K562 (cell line): ENCODE data around the gene EPB41L4B. TPM values are rescaled to one million over a fixed set of nuclear protein-coding genes. Genes with fewer than 3 reads are reported as not detected.

Source experiments
- ATAC-seq: fragments of 200-7000 bp; cut with Tn5 transposase; 3 replicates; pipeline ENCODE4 v1.9.1; 2020; ENCODE audit warnings: moderate library complexity
- BruUV-seq: library from RNA; stranded (reverse); fragments of 400-500 nt; replicated peaks from 2 replicates; lab custom pipeline; 2021; lab: Mats Ljungman, UMichigan
- CTCF ChIA-PET: fragments of 300-600 bp; formaldehyde crosslinking; extraction: SDS; loops from one replicate; lab custom pipeline; 2021; ENCODE audit warnings: low intra/inter-chr PET ratio; lab: Yijun Ruan, JAX
- POLR2A ChIA-PET: fragments of 300-600, 350-650 bp; sonication (Branson Sonifier 250); formaldehyde crosslinking; extraction: SDS; loops from one replicate; lab custom pipeline; 2021; ENCODE audit warnings: antibody characterized with exemption, inconsistent platforms; lab: Yijun Ruan, JAX
- DNase-seq, 4 experiments: peaks; one replicate each; pipeline versions ENCODE4 v3.0.0 to v3.0.0-alpha.2; 2011 to 2018; ENCODE audit warnings: low spot score in 3 of 4, mixed read lengths in 3 of 4; ENCODE audit errors: extremely low read depth in 1 of 4
- FAIRE-seq: peaks from 2 replicates; lab custom pipeline; 2011; peaks lifted over from hg19 to GRCh38; lab: Jason Lieb, UNC
- H2AFZ ChIP-seq: 2 replicates; pipeline ENCODE4 v1.6.0; 2011; ENCODE audit warnings: low read depth, low read length, control low read depth, inconsistent platforms
- H3K27ac ChIP-seq: fragments of 200-600 bp; 3 replicates; pipeline ENCODE4 v1.8.0; 2011; ENCODE audit warnings: low read depth, mild to moderate bottlenecking, control low read depth, inconsistent platforms, low read length, moderate library complexity, mixed read lengths; ENCODE audit errors: extremely low read depth
- H3K27me3 ChIP-seq, 2 experiments: fragments of 300-600 bp in 1 of 2; 2 replicates in 1 of 2; 3 replicates in 1 of 2; pipeline versions ENCODE4 v1.6.0 to v1.8.0; 2011; ENCODE audit warnings: inconsistent platforms in 2 of 2, low read length in 2 of 2, mild to moderate bottlenecking in 1 of 2, mixed read lengths in 1 of 2, moderate library complexity in 1 of 2; ENCODE audit not compliant: control insufficient read depth in 2 of 2, insufficient read depth in 2 of 2
- H3K36me3 ChIP-seq: fragments of 300-600 bp; 3 replicates; pipeline ENCODE4 v1.8.0; 2011; ENCODE audit warnings: mild to moderate bottlenecking, low read length, inconsistent platforms; ENCODE audit not compliant: control insufficient read depth, insufficient read depth
- H3K4me1 ChIP-seq, 2 experiments: fragments of 200-600 bp in 1 of 2; replicated peaks in 1 of 2; 2 replicates in 1 of 2; 3 replicates in 1 of 2; pipeline versions ENCODE4 v1.5.1 to v1.8.0; 2011; ENCODE audit warnings: inconsistent platforms in 2 of 2, low read length in 2 of 2, mild to moderate bottlenecking in 1 of 2, mixed read lengths in 1 of 2, moderate library complexity in 1 of 2; ENCODE audit not compliant: control insufficient read depth in 2 of 2, insufficient read depth in 2 of 2
- H3K4me2 ChIP-seq: 2 replicates; pipeline ENCODE4 v1.6.1; 2011; ENCODE audit warnings: low read length, control low read depth, inconsistent platforms, mixed read lengths; ENCODE audit not compliant: insufficient read depth
- H3K4me3 ChIP-seq: fragments of 200-600 bp; sonication (generic), shearing (Covaris generic); 2 replicates; pipeline ENCODE4 v1.5.1; 2016; ENCODE audit warnings: control low read depth, inconsistent platforms
- H3K79me2 ChIP-seq: fragments of 200-600 bp; 3 replicates; pipeline ENCODE4 v1.8.0; 2011; ENCODE audit warnings: low read length, inconsistent platforms; ENCODE audit not compliant: control insufficient read depth, insufficient read depth
- H3K9ac ChIP-seq, 2 experiments: 2 replicates each; pipeline versions ENCODE4 v1.6.0 to v1.6.1; 2011; ENCODE audit warnings: low read depth in 2 of 2, low read length in 2 of 2, control low read depth in 1 of 2, inconsistent platforms in 1 of 2, mild to moderate bottlenecking in 1 of 2, mixed read lengths in 1 of 2; ENCODE audit not compliant: insufficient read depth in 1 of 2
- H3K9me1 ChIP-seq: one replicate; pipeline ENCODE4 v1.6.0; 2011; ENCODE audit warnings: inconsistent platforms, mild to moderate bottlenecking, low read length, moderate library complexity; ENCODE audit not compliant: control insufficient read depth, insufficient read depth
- H3K9me3 ChIP-seq: replicated peaks from 2 replicates; pipeline ENCODE4 v1.5.1; 2011; ENCODE audit warnings: low read depth, low read length, inconsistent platforms; ENCODE audit not compliant: control insufficient read depth, insufficient read depth
- H4K20me1 ChIP-seq: replicated peaks from 2 replicates; pipeline ENCODE4 v1.6.1; 2011; ENCODE audit warnings: low read length, inconsistent platforms, mixed read lengths; ENCODE audit not compliant: control insufficient read depth, insufficient read depth
- EP300 ChIP-seq: IDR thresholded peaks from 2 replicates; pipeline ENCODE4 v1.6.1; 2012; ENCODE audit warnings: low read length, improper control_type of control experiment
- FOXK1 ChIP-seq: sonication (generic); formaldehyde crosslinking; IDR thresholded peaks from 2 replicates; pipeline ENCODE4 v1.8.0; 2022; ENCODE audit warnings: missing genetic modification reagents, mild to moderate bottlenecking, borderline replicate concordance
- MXI1 ChIP-seq: IDR thresholded peaks from 2 replicates; pipeline ENCODE4 v1.6.1; 2011; ENCODE audit warnings: low read depth, mild to moderate bottlenecking, improper control_type of control experiment, low read length
- MYBL2 ChIP-seq, 2 experiments: fragments of 450-650 bp in 1 of 2; sonication (generic) in 1 of 2; formaldehyde crosslinking in 1 of 2; IDR thresholded peaks; 2 replicates each; pipeline versions ENCODE4 v1.6.1 to v1.8.1; 2017 to 2022; ENCODE audit warnings: borderline replicate concordance in 1 of 2, inconsistent platforms in 1 of 2, low read depth in 1 of 2, mild to moderate bottlenecking in 1 of 2, missing genetic modification reagents in 1 of 2, moderate library complexity in 1 of 2
- PCBP2 ChIP-seq: fragments of 200-400 bp; formaldehyde crosslinking; IDR thresholded peaks from 2 replicates; pipeline ENCODE4 v1.6.1; 2018; ENCODE audit warnings: low read length, low read depth, mild to moderate bottlenecking, moderate library complexity; ENCODE audit not compliant: poor library complexity, severe bottlenecking
- SIX5 ChIP-seq, 2 experiments: IDR thresholded peaks; 2 replicates each; pipeline ENCODE4 v1.6.1; 2011; ENCODE audit warnings: low read length in 2 of 2, borderline replicate concordance in 1 of 2, low read depth in 1 of 2, mild to moderate bottlenecking in 1 of 2, moderate library complexity in 1 of 2; ENCODE audit not compliant: insufficient read depth in 1 of 2
- SMARCB1 ChIP-seq: IDR thresholded peaks from 2 replicates; pipeline ENCODE4 v1.6.1; 2011; ENCODE audit warnings: improper control_type of control experiment, low read depth; ENCODE audit not compliant: insufficient read length
- ZNF121 ChIP-seq: sonication (generic); formaldehyde crosslinking; conservative IDR thresholded peaks from 2 replicates; pipeline ENCODE4 v1.8.0; 2022; ENCODE audit warnings: missing genetic modification reagents
- ZNF224 ChIP-seq: sonication (generic); formaldehyde crosslinking; IDR thresholded peaks from 2 replicates; pipeline ENCODE4 v1.8.0; 2022; ENCODE audit warnings: mild to moderate bottlenecking, missing genetic modification reagents
- WGBS: fragments of 100-300 bp; shearing (Covaris generic); methylation state at CpG from one replicate; pipeline ENCODE4 v1.1.6; 2016; ENCODE audit warnings: low coverage, mixed read lengths; ENCODE audit not compliant: insufficient coverage; ENCODE audit errors: missing lambda C conversion rate; 5-methylcytosine and 5-hydroxymethylcytosine counted together
- in situ Hi-C: fragments of 300-500 bp; cut with MboI; formaldehyde crosslinking; loops from 4 replicates; pipeline ENCODE4 v1.15.0; 2018; ENCODE audit warnings: inconsistent platforms, mixed read lengths
- intact Hi-C: fragments of 100-400 bp; cut with micrococcal nuclease; formaldehyde crosslinking; loops from 2 replicates; pipeline ENCODE4 v1.14.2; 2022
- polyA plus RNA-seq, 8 experiments: library from polyadenylated mRNA; depleted of rRNA in 4 of 8; stranded (reverse) in 5 of 8; unstranded in 3 of 8; fragments of >200 nt; fragmentation: Nextera tagmentation in 2 of 8; fragmentation: Illumina TruSeq in 1 of 8; extraction: Ambion mirVana in 2 of 8; extraction: Trizol in 1 of 8; gene quantifications; 2 replicates each; pipeline versions ENCODE4 v1.2.1 to v1.2.3, GENCODE V29; 2011 to 2014; ENCODE audit warnings: inconsistent platforms in 1 of 8, missing spikeins in 1 of 8
- total RNA-seq, 7 experiments: library from RNA; depleted of rRNA in 6 of 7; stranded (reverse); fragments of >200 nt in 6 of 7; fragmentation: Illumina TruSeq in 2 of 7; extraction: Trizol in 2 of 7; gene quantifications; 2 replicates each; pipeline versions ENCODE4 v1.2.1 to v1.2.3, GENCODE V29; 2011 to 2021; ENCODE audit warnings: low replicate concordance in 1 of 7
- TF ChIP-seq, protein P1 (sequence below): fragments of 250-450 bp; sonication (Bioruptor Pico); IDR thresholded peaks from 2 replicates; pipeline ENCODE4 v1.5.0; 2021
- TF ChIP-seq, protein P2 (sequence below): sonication (generic); IDR thresholded peaks from 2 replicates; pipeline ENCODE4 v1.6.1; 2016

The EPB41L4B gene
- total and polyA plus RNA-seq, 9 of the 15 experiments (the other 6 are each of a cell fraction or from before 2014, with no cell fraction given), result 0.09 to 0.38 (median 0.21) TPM

- no peak for DNase-seq
- CTCF ChIA-PET, result no interaction called here
- Histone ChIP-seq H3K27ac (no peak overlapping the region), H3K9me3 (no peaks in the 10 kb centered on the region), H3K79me2 (no peaks in the 10 kb centered on the region), H2AFZ (no peak overlapping the region), H3K4me3 (no peak overlapping the region), H3K9me1 (no peaks in the 10 kb centered on the region), H3K27me3 (peaks cover 2 to 24% of the 10 kb centered on the region in 2 experiments; a peak in 3 of 5 replicates), H3K36me3 (no peaks in the 10 kb centered on the region), H4K20me1 (no peaks in the 10 kb centered on the region), H3K4me2 (no peak overlapping the region), H3K9ac (no peak overlapping the region), H3K4me1 (no peaks in the 10 kb centered on the region; a peak in 1 of 5 replicates)
- in situ Hi-C loops (no loop called here), intact Hi-C loops (loop anchor here (10.0 kb wide), 1 partner anchor 444 kb away; no protein-coding TSS in a partner anchor)
- POLR2A ChIA-PET, result interaction anchor here (0.6 to 1.2 kb wide), 2 partner anchors 12 to 26 kb away, joined by 3 to 4 read pairs; no protein-coding TSS in a partner anchor
- no peak for FAIRE-seq
- TF ChIP-seq, protein P1, sequence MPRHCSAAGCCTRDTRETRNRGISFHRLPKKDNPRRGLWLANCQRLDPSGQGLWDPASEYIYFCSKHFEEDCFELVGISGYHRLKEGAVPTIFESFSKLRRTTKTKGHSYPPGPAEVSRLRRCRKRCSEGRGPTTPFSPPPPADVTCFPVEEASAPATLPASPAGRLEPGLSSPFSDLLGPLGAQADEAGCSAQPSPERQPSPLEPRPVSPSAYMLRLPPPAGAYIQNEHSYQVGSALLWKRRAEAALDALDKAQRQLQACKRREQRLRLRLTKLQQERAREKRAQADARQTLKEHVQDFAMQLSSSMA (CRISPR knock-in tag), result no peak
- TF ChIP-seq MXI1, result no peak
- TF ChIP-seq MYBL2 (IDR thresholded peaks at IDR 0.05; ENCODE audit: low read depth), result no peak
- no peak for TF ChIP-seq MYBL2 (CRISPR knock-in tag; IDR thresholded peaks at IDR 0.05; ENCODE audit: borderline replicate concordance)
- TF ChIP-seq ZNF121 (CRISPR knock-in tag), result no peak
- no peak for TF ChIP-seq ZNF224 (CRISPR knock-in tag)
- TF ChIP-seq, protein P2, sequence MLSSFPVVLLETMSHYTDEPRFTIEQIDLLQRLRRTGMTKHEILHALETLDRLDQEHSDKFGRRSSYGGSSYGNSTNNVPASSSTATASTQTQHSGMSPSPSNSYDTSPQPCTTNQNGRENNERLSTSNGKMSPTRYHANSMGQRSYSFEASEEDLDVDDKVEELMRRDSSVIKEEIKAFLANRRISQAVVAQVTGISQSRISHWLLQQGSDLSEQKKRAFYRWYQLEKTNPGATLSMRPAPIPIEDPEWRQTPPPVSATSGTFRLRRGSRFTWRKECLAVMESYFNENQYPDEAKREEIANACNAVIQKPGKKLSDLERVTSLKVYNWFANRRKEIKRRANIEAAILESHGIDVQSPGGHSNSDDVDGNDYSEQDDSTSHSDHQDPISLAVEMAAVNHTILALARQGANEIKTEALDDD, result no peak
- TF ChIP-seq SMARCB1, result no peak
- no peak for TF ChIP-seq SIX5 (IDR thresholded peaks at IDR 0.05; ENCODE audit: borderline replicate concordance in 1 of 2, insufficient read depth in 1 of 2, low read depth in 1 of 2, low read length in 2 of 2)
- TF ChIP-seq PCBP2, result no peak
- no peak for TF ChIP-seq FOXK1 (CRISPR knock-in tag)
- no peak for TF ChIP-seq EP300
- WGBS, result 5% methylated on average over 11 of the region's 12 CpGs
- ATAC-seq, result peak; percentile 73
- no TSS peak for BruUV-seq
Measured at GRCh38 chr9:109328978-109329637, 8.2 kb upstream of the EPB41L4B start.
